ENCODE measurements around the gene GPHN. TPM values are rescaled to one million over a fixed set of nuclear protein-coding genes. Genes with fewer than 3 reads are reported as not detected.

The GPHN gene
- total RNA-seq, 1 donor from 2014 or later = 12.5 TPM

- no peaks in the 10 kb centered on the region for H3K9me3 ChIP-seq
- H3K4me3 ChIP-seq = no peak overlapping the region
- TF ChIP-seq POLR2AphosphoS5 (IDR thresholded peaks at IDR 0.05; ENCODE audit: insufficient read depth in 1 of 2, low read depth in 1 of 2) (no peak), POLR2A (IDR thresholded peaks at IDR 0.05) (no peak), CTCF (IDR thresholded peaks at IDR 0.05) (no peak)
- H3K27ac ChIP-seq = no peak overlapping the region
- H3K4me1 ChIP-seq = no peaks in the 10 kb centered on the region
- intact Hi-C loops (cut with DNase I) = no loop called here
- no peaks in the 10 kb centered on the region for H3K36me3 ChIP-seq
- DNase-seq (ENCODE audit: extremely low spot score in 2 of 2) = no peak
- H3K27me3 ChIP-seq = no peaks in the 10 kb centered on the region
Measured at GRCh38 chr14:67077921-67078320, 570.0 kb downstream of the GPHN start.

GRCh38 chr14:67079846-67080245, 571.9 kb downstream of the GPHN start:
- no peaks in the 10 kb centered on the region for H3K36me3 ChIP-seq
- TF ChIP-seq POLR2AphosphoS5 (IDR thresholded peaks at IDR 0.05; ENCODE audit: insufficient read depth in 1 of 2, low read depth in 1 of 2) (no peak), POLR2A (IDR thresholded peaks at IDR 0.05) (no peak), CTCF (IDR thresholded peaks at IDR 0.05) (no peak)
- intact Hi-C loops (cut with DNase I) = no loop called here
- DNase-seq (ENCODE audit: extremely low spot score in 2 of 2) = no peak
- H3K9me3 ChIP-seq = no peaks in the 10 kb centered on the region
- no peaks in the 10 kb centered on the region for H3K4me1 ChIP-seq
- no peak overlapping the region for H3K4me3 ChIP-seq
- no peak overlapping the region for H3K27ac ChIP-seq
- no peaks in the 10 kb centered on the region for H3K27me3 ChIP-seq

- peaks cover 0 to under 1% of the 10 kb centered on the region in 2 donors for H3K36me3 ChIP-seq
- no peaks in the 10 kb centered on the region for H3K9me3 ChIP-seq
- no peak overlapping the region for H3K4me3 ChIP-seq
- DNase-seq (ENCODE audit: extremely low spot score in 2 of 2) = no peak
- no peak overlapping the region for H3K27ac ChIP-seq
- no peaks in the 10 kb centered on the region for H3K27me3 ChIP-seq
- intact Hi-C loops (cut with DNase I) = no loop called here
- H3K4me1 ChIP-seq = no peaks in the 10 kb centered on the region
- TF ChIP-seq POLR2A (IDR thresholded peaks at IDR 0.05) (no peak), CTCF (IDR thresholded peaks at IDR 0.05) (no peak), POLR2AphosphoS5 (IDR thresholded peaks at IDR 0.05; ENCODE audit: insufficient read depth in 1 of 2, low read depth in 1 of 2) (no peak)
Measured at GRCh38 chr14:67108230-67108629, 600.3 kb downstream of the GPHN start.

- no peak for TF ChIP-seq CTCF (IDR thresholded peaks at IDR 0.05)
- no peak for TF ChIP-seq POLR2AphosphoS5 (IDR thresholded peaks at IDR 0.05; ENCODE audit: insufficient read depth in 1 of 2, low read depth in 1 of 2)
- no peak for DNase-seq (ENCODE audit: extremely low spot score in 2 of 2)
- Histone ChIP-seq H3K4me3 (no peak overlapping the region), H3K4me1 (no peaks in the 10 kb centered on the region), H3K27me3 (no peaks in the 10 kb centered on the region), H3K9me3 (no peaks in the 10 kb centered on the region), H3K27ac (no peak overlapping the region), H3K36me3 (no peaks in the 10 kb centered on the region)
- intact Hi-C loops (cut with DNase I) = no loop called here
Measured at GRCh38 chr14:67111022-67111421, 603.1 kb downstream of the GPHN start.

- intact Hi-C loops (cut with DNase I) = no loop called here
- H3K36me3 ChIP-seq = no peaks in the 10 kb centered on the region
- no peaks in the 10 kb centered on the region for H3K27me3 ChIP-seq
- no peak for DNase-seq (ENCODE audit: extremely low spot score in 2 of 2)
- TF ChIP-seq CTCF (IDR thresholded peaks at IDR 0.05) (no peak), POLR2AphosphoS5 (IDR thresholded peaks at IDR 0.05; ENCODE audit: insufficient read depth in 1 of 2, low read depth in 1 of 2) (no peak), POLR2A (IDR thresholded peaks at IDR 0.05) (no peak)
- no peak overlapping the region for H3K4me3 ChIP-seq
- no peaks in the 10 kb centered on the region for H3K9me3 ChIP-seq
- H3K4me1 ChIP-seq = no peaks in the 10 kb centered on the region
- H3K27ac ChIP-seq = no peak overlapping the region
Measured at GRCh38 chr14:67112344-67112743, 604.4 kb downstream of the GPHN start.
